ENCODE measurements around the gene BRWD1.

BRWD1 gene

DNA sequence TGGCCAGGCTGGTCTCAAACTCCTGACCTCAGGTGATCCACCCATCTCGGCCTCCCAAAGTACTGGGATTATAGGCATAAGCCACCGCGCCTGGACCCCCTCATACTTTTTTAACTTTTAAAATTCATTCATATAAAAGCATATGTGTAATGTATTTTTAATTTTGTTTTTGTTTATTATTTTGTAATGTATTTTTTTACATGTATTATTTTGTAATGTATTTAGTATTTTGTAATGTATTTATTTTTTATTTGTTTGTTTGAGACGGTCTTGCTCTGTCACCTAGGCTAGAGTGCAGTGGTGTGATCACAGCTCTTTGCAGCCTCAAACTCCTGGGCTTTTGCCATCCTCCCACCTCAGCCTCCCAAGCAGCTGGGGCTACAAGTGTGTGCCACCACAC is 12.0 kb upstream of the BRWD1 start:
- TF ChIP-seq POLR2A (IDR thresholded peaks at IDR 0.05; ENCODE audit: low read depth, low read length) = no peak
- TF ChIP-seq POLR2AphosphoS5 (IDR thresholded peaks at IDR 0.05; ENCODE audit: low read depth, low read length) = no peak
- no peak for TF ChIP-seq TAF1 (IDR thresholded peaks at IDR 0.05; ENCODE audit: borderline replicate concordance, low read depth, low read length)
- FAIRE-seq (no peak), DNase-seq (ENCODE audit: insufficient read length) (no peak)

DNA sequence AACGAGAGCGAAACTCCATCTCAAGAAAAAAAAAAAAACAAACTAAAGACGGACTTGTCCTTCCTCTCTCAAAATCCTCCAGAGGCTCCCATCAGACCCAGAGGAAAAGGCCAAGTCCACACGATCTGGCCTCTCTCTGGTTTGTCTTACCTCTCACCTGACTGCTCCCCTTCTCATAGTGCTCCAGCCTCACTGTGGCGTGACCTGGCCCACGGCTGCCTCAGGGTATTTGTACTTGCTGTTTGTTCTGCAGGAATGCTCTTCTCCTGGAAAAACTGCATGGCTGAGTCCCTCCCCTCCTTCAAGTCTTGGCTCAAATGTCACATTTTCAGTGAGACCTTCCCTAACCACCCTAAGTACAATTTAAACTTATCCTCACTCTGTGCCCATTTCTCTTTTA is 8.0 kb upstream of the BRWD1 start:
- FAIRE-seq = no peak
- TF ChIP-seq POLR2A (IDR thresholded peaks at IDR 0.05; ENCODE audit: low read depth, low read length) (no peak), POLR2AphosphoS5 (IDR thresholded peaks at IDR 0.05; ENCODE audit: low read depth, low read length) (no peak), TAF1 (IDR thresholded peaks at IDR 0.05; ENCODE audit: borderline replicate concordance, low read depth, low read length) (no peak)

DNA sequence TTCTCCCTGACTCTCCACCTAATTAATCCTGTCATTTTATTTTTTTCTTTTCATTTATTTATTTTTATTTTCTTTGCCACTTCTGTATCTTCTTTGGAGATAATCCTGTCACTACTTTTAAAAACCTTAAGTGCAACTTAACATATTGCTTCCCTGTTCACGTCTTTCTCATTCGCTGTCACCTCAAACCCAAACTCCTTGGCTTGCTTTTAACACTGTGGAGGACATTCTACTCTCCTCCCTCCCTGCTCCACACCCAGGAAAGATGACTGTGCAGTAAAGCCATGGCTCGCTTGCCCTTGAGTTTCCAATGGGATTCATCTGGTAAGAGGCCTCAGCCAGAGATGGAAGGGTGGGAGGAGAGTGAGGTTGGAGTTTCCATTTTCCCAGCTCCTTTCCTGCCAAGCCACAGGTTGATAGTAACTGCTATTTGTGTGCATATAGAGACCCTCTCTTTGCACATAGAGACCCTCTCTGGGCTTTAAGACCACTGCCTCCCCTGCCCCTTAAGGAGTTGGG is 6.4 kb upstream of the BRWD1 start:
- FAIRE-seq (no peak), DNase-seq (ENCODE audit: insufficient read length) (no peak)
- no peak for TF ChIP-seq TAF1 (IDR thresholded peaks at IDR 0.05; ENCODE audit: borderline replicate concordance, low read depth, low read length)
- no peak for TF ChIP-seq POLR2AphosphoS5 (IDR thresholded peaks at IDR 0.05; ENCODE audit: low read depth, low read length)
- TF ChIP-seq POLR2A (IDR thresholded peaks at IDR 0.05; ENCODE audit: low read depth, low read length) = no peak

More for the DNA sequence above, 8.0 kb upstream of the BRWD1 start:
- no peak for DNase-seq (ENCODE audit: insufficient read length)

DNA sequence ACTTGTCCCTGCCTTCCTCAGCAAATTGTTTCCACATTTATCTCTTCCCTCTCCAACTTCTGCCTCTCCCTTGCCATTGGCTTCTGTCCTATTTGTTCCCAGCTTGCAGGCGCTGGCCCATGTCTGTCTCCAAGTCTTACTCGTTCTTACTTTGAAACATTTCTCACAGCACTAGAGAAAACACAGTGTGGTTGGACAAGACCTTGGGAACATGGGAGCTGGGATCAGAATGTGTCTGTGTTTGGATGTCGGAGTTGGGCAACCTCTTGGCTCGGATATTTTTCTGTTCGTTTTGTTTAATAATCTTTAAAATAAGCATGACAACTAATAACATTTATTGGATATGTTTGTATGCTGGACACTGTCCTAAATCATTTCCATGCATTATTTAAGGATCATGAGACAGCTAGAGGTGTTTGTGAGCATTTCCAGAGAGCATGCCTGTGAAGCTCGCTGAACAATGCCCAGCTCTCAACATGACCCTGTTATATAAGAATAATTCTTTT is 5.9 kb upstream of the BRWD1 start:
- TF ChIP-seq POLR2A (IDR thresholded peaks at IDR 0.05; ENCODE audit: low read depth, low read length) (no peak), TAF1 (IDR thresholded peaks at IDR 0.05; ENCODE audit: borderline replicate concordance, low read depth, low read length) (no peak), POLR2AphosphoS5 (IDR thresholded peaks at IDR 0.05; ENCODE audit: low read depth, low read length) (no peak)
- FAIRE-seq = no peak
- no peak for DNase-seq (ENCODE audit: insufficient read length)

DNA sequence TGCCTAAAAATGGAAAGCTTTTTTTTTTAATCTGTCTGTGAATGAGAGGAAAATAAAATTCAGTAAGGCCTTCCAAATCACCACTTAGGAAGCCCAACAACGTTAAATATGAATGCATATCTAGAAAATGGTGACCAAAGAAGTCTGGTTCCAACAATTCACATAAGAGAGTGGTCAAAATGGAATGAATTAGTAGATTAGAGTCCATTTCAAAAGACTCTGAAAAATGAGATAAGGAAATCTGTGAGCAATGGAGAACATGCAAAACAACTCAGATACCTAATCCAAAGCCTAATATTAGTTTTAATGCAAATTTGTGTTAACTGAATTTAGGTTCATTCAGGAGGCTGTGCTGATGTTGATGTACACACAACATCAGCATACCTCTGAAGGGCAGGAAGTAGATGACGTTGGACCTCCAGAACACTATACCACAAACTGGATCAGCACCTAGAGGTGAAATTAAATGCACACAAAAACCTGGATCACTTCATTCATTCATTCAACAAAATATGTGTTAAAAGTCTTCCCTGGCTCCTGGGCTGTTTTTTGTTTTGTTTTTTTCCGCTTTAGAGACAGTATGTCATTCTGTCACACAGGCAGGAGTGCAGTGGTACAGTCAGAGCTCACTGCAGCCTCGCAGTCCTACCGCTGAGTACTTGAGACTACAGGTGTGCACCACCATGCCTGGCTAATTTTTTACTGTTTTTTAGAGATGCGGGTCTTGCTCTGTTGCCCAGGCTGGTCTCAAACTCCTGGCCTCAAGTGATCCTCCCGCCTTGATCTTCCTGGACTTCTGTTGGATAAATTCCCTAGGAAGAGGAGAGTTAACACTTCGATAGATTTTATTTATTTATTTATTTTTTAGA is 4.9 kb upstream of the BRWD1 start:
- no peak for TF ChIP-seq POLR2AphosphoS5 (IDR thresholded peaks at IDR 0.05; ENCODE audit: low read depth, low read length)
- no peak for TF ChIP-seq POLR2A (IDR thresholded peaks at IDR 0.05; ENCODE audit: low read depth, low read length)
- no peak for TF ChIP-seq TAF1 (IDR thresholded peaks at IDR 0.05; ENCODE audit: borderline replicate concordance, low read depth, low read length)
- FAIRE-seq = no peak
- DNase-seq (ENCODE audit: insufficient read length) = no peak

DNA sequence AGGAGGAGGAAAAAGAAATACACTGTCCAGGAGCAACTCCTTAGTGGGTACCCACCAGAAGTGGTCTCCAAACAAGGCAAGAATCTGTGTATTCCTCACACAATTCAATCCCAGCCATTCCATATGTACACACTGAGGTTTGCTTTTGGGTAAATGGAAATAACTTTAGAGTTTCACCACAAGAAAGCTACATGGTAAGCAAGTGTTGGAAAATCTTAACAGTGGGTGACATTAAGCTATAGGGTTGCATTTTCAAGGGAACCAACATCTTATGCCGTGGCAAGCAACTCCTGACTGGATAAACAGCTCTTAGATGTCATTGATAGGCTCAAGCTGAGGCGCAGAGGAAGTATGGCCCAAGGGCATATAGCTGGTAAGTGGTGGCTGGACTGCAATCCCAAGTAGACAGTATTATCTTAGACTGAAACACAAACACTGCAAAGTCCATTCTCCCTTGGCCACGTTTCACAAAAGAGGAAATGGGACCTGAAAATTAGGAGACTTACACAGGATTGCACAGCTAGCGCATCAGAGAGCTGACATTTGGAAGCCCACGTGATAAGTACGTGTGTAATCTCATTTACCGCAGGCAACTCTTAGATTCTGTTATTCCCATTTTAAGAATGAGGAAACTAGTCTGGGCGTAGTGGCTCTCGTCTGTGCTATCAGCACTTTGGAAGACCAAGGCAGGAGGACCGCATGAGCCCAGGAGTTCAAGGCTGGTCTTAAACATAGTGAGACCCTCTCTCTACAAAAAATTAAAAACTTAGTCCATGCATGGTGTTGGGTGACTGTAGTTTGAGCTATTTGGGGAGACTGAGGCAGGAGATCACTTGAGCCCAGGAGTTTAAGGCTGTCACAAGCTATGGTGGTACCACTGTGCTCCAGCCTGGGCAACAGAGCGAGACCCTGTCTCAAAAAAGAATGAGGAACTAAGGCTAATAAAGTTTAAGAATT is 4.0 kb upstream of the BRWD1 start:
- no peak for DNase-seq (ENCODE audit: insufficient read length)
- TF ChIP-seq POLR2AphosphoS5 (IDR thresholded peaks at IDR 0.05; ENCODE audit: low read depth, low read length) (no peak), POLR2A (IDR thresholded peaks at IDR 0.05; ENCODE audit: low read depth, low read length) (no peak), TAF1 (IDR thresholded peaks at IDR 0.05; ENCODE audit: borderline replicate concordance, low read depth, low read length) (no peak)
- no peak for FAIRE-seq

DNA sequence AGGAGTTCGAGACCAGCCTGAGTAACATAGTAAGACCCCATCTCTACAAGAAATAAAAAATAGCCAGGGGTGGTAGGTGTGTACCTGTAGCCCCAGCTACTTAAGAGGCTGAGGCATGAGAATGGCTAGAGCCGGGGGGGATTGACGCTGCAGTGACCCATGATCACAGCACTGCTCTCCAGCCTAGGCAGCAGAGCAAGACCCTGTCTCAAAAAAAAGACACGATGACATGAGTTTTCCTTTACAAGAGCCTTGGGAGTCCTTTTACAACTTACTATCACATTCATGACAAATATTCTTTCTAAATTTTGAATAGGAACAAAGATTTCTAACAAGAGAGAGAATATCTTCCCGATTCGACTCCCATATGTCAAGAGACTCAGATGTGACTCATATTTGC is 3.3 kb upstream of the BRWD1 start:
- TF ChIP-seq TAF1 (IDR thresholded peaks at IDR 0.05; ENCODE audit: borderline replicate concordance, low read depth, low read length) (no peak), POLR2A (IDR thresholded peaks at IDR 0.05; ENCODE audit: low read depth, low read length) (no peak), POLR2AphosphoS5 (IDR thresholded peaks at IDR 0.05; ENCODE audit: low read depth, low read length) (no peak)
- FAIRE-seq (no peak), DNase-seq (ENCODE audit: insufficient read length) (no peak)

DNA sequence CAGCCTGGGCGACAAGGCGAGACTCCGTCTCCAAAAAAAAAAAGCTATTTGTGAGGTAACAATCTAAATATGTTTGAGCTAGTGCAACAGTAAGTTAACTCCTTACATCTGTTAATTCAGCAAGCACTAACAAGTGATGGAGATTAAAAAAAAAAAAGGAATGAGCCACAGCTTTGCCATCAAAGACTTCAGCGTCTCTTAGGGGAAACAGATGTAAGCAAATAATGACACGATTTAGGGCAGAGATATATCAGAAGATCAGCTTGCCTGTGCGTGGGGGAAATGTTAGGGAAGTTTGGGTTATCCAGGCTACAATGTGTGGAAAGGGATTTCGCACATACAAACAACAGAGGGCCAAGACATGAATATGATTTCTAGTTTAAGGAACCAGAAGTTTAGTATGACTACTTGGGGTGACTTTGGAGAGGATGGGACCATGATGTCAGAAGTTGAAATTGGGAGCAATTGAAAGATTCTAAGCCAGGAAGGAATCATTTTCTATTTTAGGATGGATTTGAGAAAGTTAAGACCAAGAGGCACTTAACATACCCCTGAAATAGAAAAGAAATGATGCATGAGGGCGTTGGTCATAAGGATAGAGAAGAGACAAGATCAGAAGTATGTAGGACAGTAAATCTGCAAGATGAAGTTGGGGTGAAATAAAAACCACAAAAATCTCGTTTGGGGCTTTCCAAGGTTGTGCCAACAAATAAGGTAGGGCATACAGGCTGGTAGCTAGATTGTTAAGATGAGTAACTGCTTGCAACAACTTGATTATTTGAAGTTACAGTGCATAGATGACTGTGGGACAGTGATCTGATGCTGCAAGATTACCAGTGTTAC is 2.4 kb upstream of the BRWD1 start:
- TF ChIP-seq POLR2AphosphoS5 (IDR thresholded peaks at IDR 0.05; ENCODE audit: low read depth, low read length) (no peak), POLR2A (IDR thresholded peaks at IDR 0.05; ENCODE audit: low read depth, low read length) (no peak), TAF1 (IDR thresholded peaks at IDR 0.05; ENCODE audit: borderline replicate concordance, low read depth, low read length) (no peak)
- FAIRE-seq (no peak), DNase-seq (ENCODE audit: insufficient read length) (no peak)

DNA sequence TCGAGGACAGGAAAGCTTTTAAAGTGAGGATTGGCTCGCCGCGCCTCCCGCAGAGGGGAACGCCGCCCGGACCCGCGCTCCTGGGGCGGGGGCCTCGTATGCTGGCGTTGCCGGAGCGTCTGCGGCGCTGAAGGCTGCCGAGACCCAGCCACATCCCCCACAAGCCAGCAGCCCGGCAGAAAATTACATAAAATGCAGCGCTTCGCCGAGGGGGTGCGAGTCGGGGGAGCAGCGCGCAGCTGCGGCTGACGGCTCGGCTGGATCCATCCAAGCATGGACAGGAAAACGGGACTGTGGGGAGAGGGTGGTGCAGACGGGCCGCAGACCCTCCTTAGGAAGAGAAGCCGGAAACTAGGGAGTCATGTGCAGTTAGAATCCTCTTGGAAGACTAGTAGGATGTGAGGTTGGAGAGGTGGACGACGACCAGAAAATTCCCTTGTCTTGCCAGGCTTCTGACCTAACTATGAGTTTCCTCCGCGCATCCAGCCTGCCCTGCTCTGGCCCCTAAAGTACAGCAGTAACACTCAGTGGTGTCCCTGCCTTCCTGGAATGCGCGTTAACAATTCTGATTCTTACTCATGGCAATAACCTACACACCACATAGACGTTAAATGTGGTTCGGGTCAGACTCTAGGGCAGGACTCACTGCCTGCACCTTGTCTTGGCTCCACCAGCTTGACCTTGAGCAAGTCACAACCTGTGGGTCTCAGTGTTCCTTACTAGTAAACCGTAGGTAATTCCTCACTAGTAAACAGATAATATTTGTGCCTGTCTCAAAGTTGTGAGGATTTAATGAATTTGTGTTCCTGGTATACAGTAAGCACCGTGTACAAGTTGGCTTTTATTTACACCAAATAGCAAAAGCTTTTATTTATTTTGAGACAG is 953 bp upstream of the BRWD1 start:
- FAIRE-seq = peak; percentile 61
- TF ChIP-seq POLR2AphosphoS5 (IDR thresholded peaks at IDR 0.05; ENCODE audit: low read depth, low read length) (no peak; the same call in 1 of the 2 replicates), TAF1 (IDR thresholded peaks at IDR 0.05; ENCODE audit: borderline replicate concordance, low read depth, low read length) (no peak), POLR2A (IDR thresholded peaks at IDR 0.05; ENCODE audit: low read depth, low read length) (peak; percentile 41; the same call in 1 of the 2 replicates)
- no peak for DNase-seq (ENCODE audit: insufficient read length)

All from GM12892 (cell line).